B cell (primary cell): ENCODE measurements around the gene GGT6. TPM values are rescaled to one million over a fixed set of nuclear protein-coding genes. Genes with fewer than 3 reads are reported as not detected.

Source experiments
- ATAC-seq: fragments of 200-7000 bp; cut with Tn5 transposase; one replicate; pipeline ENCODE4 v1.10.0; 2021; ENCODE audit warnings: low read depth, mild to moderate bottlenecking, moderate number of reproducible peaks, moderate library complexity
- CTCF ChIA-PET: fragments of 350-600 bp; sonication (Branson Sonifier 250); formaldehyde crosslinking; loops from one replicate; lab custom pipeline; 2021; ENCODE audit warnings: antibody characterized with exemption, inconsistent platforms; lab: Charles Lee
- POLR2A ChIA-PET: fragments of 350-600 bp; sonication (Branson Sonifier 250); formaldehyde crosslinking; loops from one replicate; lab custom pipeline; 2021; ENCODE audit warnings: antibody characterized with exemption; lab: Charles Lee
- DNase-seq: peaks from one replicate; pipeline ENCODE4 v3.0.0; 2013
- H2AFZ ChIP-seq: 2 replicates; pipeline ENCODE4 v1.6.1; 2012; ENCODE audit warnings: mild to moderate bottlenecking, low read depth, low read length; ENCODE audit not compliant: insufficient read depth, poor library complexity, severe bottlenecking
- H3K27ac ChIP-seq, 2 donors: 1 replicate in 1 of 2; 2 replicates in 1 of 2; pipeline ENCODE4 v1.5.1; 2012 to 2013; ENCODE audit warnings: low read length in 2 of 2, mild to moderate bottlenecking in 2 of 2, moderate library complexity in 1 of 2
- H3K27me3 ChIP-seq, 4 experiments: fragments of 200-600 bp in 1 of 4; sonication (generic) in 1 of 4; replicated peaks in 1 of 4; 1 replicate in 2 of 4; 2 replicates in 2 of 4; pipeline versions ENCODE4 v1.6.1 to v1.7.0; 2013 to 2016; ENCODE audit warnings: low read length in 3 of 4, mild to moderate bottlenecking in 2 of 4, mixed read lengths in 1 of 4, moderate library complexity in 1 of 4; ENCODE audit not compliant: insufficient read depth in 4 of 4, control insufficient read depth in 3 of 4; ENCODE audit errors: control extremely low read depth in 1 of 4
- H3K36me3 ChIP-seq, 2 experiments: replicated peaks in 1 of 2; 1 replicate in 1 of 2; 2 replicates in 1 of 2; pipeline versions ENCODE4 v1.6.1 to v1.7.1; 2013; ENCODE audit warnings: low read length in 1 of 2; ENCODE audit not compliant: insufficient read depth in 2 of 2, control insufficient read depth in 1 of 2; ENCODE audit errors: control extremely low read depth in 1 of 2, extremely low read depth in 1 of 2
- H3K4me1 ChIP-seq, 2 donors: fragments of 200-600 bp in 1 of 2; sonication (generic) in 1 of 2; 1 replicate in 1 of 2; 2 replicates in 1 of 2; pipeline versions ENCODE4 v1.5.1 to v1.6.1; 2013 to 2017; ENCODE audit warnings: low read length in 2 of 2; ENCODE audit not compliant: control insufficient read depth in 2 of 2, insufficient read depth in 2 of 2
- H3K4me2 ChIP-seq: replicated peaks from 2 replicates; pipeline ENCODE3; 2012; ENCODE audit warnings: mild to moderate bottlenecking, low read depth, low read length; ENCODE audit not compliant: poor library complexity, severe bottlenecking
- H3K4me3 ChIP-seq, 5 experiments: fragments of 200-600 bp in 1 of 5; sonication (generic) in 1 of 5; 1 replicate in 3 of 5; 2 replicates in 2 of 5; pipeline versions ENCODE4 v1.5.1 to v1.7.0; 2011 to 2016; ENCODE audit warnings: low read length in 4 of 5, mild to moderate bottlenecking in 4 of 5, low read depth in 2 of 5, control low read depth in 1 of 5, moderate library complexity in 1 of 5; ENCODE audit not compliant: insufficient read depth in 1 of 5; ENCODE audit errors: control extremely low read depth in 1 of 5, extremely low read depth in 1 of 5
- H3K79me2 ChIP-seq: fragments of 200-600 bp; sonication (generic); one replicate; pipeline ENCODE4 v1.6.0; 2016; ENCODE audit warnings: low read length; ENCODE audit not compliant: control insufficient read depth, insufficient read depth
- H3K9ac ChIP-seq: fragments of 200-600 bp; sonication (generic); 2 replicates; pipeline ENCODE4 v1.6.1; 2017; ENCODE audit warnings: mild to moderate bottlenecking, low read length, moderate library complexity
- H3K9me3 ChIP-seq, 3 donors: one replicate each; pipeline versions ENCODE4 v1.6.1 to v1.7.1; 2013; ENCODE audit warnings: low read length in 2 of 3; ENCODE audit not compliant: control insufficient read depth in 2 of 3, insufficient read depth in 1 of 3; ENCODE audit errors: control extremely low read depth in 1 of 3
- H4K20me1 ChIP-seq: 2 replicates; pipeline ENCODE4 v1.6.0; 2012; ENCODE audit warnings: mild to moderate bottlenecking, low read length; ENCODE audit not compliant: insufficient read depth, control insufficient read depth, poor library complexity, severe bottlenecking
- H3K27ac Mint-ChIP-seq: one replicate; pipeline ENCODE4 v1.8.0; 2021; ENCODE audit warnings: mixed read lengths
- H3K27me3 Mint-ChIP-seq: one replicate; pipeline ENCODE4 v1.8.0; 2021; ENCODE audit warnings: mixed read lengths
- H3K4me1 Mint-ChIP-seq: one replicate; pipeline ENCODE4 v1.8.0; 2021; ENCODE audit warnings: mixed read lengths
- H3K4me3 Mint-ChIP-seq: one replicate; pipeline ENCODE4 v1.8.0; 2021; ENCODE audit warnings: mixed read lengths
- H3K9me3 Mint-ChIP-seq: one replicate; pipeline ENCODE4 v1.8.0; 2022; ENCODE audit warnings: mixed read lengths; ENCODE audit not compliant: insufficient read depth
- EZH2 ChIP-seq: IDR thresholded peaks from 2 replicates; pipeline ENCODE4 v1.6.1; 2012; ENCODE audit warnings: borderline replicate concordance, low read depth, mild to moderate bottlenecking, moderate library complexity, low read length; ENCODE audit not compliant: insufficient read depth, poor library complexity, severe bottlenecking
- WGBS: methylation state at CpG from one replicate; pipeline ENCODE4 v1.1.5; 2013; ENCODE audit warnings: missing lambda C conversion rate; ENCODE audit not compliant: insufficient coverage; 5-methylcytosine and 5-hydroxymethylcytosine counted together
- intact Hi-C: fragments of 100-400 bp; cut with micrococcal nuclease; formaldehyde crosslinking; loops from one replicate; pipeline ENCODE4 v1.10.0; 2022
- polyA plus RNA-seq: library from polyadenylated mRNA; depleted of rRNA; stranded (reverse); fragments of >200 nt; gene quantifications from 2 replicates; pipeline ENCODE4 v1.2.3, GENCODE V29; 2012
- total RNA-seq, 2 donors: library from RNA; stranded (reverse); fragments of 120-200 nt in 1 of 2; gene quantifications; 1 replicate in 1 of 2; 2 replicates in 1 of 2; pipeline versions ENCODE4 v1.2.3 to v1.2.4, GENCODE V29; 2013 to 2022
- TF ChIP-seq, protein P1 (sequence below): fragments of 200-600 bp; IDR thresholded peaks from one replicate; pipeline ENCODE4 v1.8.0; 2022; ENCODE audit warnings: antibody characterized with exemption, mild to moderate bottlenecking

Gene GGT6
- total and polyA plus RNA-seq, 2 donors (not counting 1 experiment from before 2014, with no cell fraction given) = not detected

DNA sequence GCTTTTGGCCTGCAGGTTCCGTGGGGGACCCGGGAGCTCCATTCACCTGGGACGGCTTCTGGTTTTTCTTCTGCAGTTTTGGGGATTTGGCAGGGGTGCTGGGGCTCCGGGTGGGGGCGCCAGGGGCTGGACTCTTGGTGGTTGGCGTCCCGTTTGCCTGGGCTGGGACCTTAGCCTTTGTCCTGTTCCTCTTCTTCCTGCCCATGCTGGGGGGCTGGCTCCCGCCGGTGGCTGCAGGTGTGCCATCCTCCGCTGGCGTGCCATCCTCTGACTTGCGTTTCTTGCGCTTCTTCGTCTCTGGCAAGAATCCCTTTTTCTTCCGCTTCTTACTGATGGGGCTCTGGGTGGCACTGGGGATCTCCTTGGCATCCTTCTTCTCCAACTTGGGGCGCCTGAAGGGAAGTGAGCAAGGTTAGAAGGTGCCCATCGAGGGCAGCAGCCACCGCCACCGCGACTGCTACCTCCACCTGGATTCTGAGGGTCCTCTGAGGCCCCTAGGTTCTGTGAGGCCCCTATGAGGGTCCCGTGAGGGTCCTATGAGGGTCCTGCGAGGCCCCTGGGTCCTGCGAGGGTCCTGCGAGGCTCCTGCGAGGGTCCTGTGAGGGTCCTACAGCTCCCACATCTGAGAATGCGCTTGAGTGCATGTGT lies 20.7 kb downstream of the GGT6 start:
- DNase-seq (no peak), ATAC-seq (no peak)
- H3K9me3 ChIP-seq = no peaks in the 10 kb centered on the region
- Mint-ChIP-seq H3K4me3 (no peak overlapping the region), H3K9me3 (no peaks in the 10 kb centered on the region), H3K4me1 (peaks cover 2% of the 10 kb centered on the region), H3K27me3 (no peaks in the 10 kb centered on the region), H3K27ac (no peak overlapping the region)
- POLR2A ChIA-PET = no interaction called here
- peaks cover 0 to 48% of the 10 kb centered on the region in 2 experiments for H3K36me3 ChIP-seq
- intact Hi-C loops = no loop called here
- TF ChIP-seq EZH2 = no peak
- TF ChIP-seq, protein P1, sequence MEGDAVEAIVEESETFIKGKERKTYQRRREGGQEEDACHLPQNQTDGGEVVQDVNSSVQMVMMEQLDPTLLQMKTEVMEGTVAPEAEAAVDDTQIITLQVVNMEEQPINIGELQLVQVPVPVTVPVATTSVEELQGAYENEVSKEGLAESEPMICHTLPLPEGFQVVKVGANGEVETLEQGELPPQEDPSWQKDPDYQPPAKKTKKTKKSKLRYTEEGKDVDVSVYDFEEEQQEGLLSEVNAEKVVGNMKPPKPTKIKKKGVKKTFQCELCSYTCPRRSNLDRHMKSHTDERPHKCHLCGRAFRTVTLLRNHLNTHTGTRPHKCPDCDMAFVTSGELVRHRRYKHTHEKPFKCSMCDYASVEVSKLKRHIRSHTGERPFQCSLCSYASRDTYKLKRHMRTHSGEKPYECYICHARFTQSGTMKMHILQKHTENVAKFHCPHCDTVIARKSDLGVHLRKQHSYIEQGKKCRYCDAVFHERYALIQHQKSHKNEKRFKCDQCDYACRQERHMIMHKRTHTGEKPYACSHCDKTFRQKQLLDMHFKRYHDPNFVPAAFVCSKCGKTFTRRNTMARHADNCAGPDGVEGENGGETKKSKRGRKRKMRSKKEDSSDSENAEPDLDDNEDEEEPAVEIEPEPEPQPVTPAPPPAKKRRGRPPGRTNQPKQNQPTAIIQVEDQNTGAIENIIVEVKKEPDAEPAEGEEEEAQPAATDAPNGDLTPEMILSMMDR = no peak
- no peak overlapping the region for H3K27ac ChIP-seq
- no peaks in the 10 kb centered on the region for H3K79me2 ChIP-seq
- peaks cover 0 to 3% of the 10 kb centered on the region in 2 donors for H3K4me1 ChIP-seq
- H3K9ac ChIP-seq = no peak overlapping the region
- H3K27me3 ChIP-seq = no peaks in the 10 kb centered on the region
- no peak overlapping the region for H3K4me3 ChIP-seq
- no peak overlapping the region for H3K4me2 ChIP-seq
- no peaks in the 10 kb centered on the region for H4K20me1 ChIP-seq
- 95% methylated on average over 20 of the region's 26 CpGs for WGBS
- H2AFZ ChIP-seq = no peak overlapping the region
- CTCF ChIA-PET = interaction anchor here (1.3 kb wide), 1 partner anchor 123 kb away, joined by 3 read pairs; no protein-coding TSS in a partner anchor

DNA sequence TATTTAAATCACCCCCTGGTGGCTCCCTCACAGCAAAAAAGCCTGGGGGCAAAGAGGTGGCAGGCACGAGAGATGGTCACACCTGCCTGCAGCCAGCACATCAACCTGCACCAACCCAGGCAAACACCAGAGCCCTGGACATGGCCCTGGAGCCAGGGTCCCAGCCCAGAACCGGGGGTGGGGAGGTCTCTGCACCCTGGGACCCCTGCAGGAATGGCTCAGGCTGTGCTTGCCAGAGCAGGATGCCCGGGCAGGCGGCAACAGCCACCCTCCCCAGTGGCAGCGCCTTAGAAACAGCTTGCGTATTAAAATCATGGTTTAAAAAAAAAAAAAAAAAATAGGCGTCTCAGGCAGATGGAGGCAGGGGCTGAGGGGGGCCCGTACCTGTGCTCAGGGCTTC lies 21.4 kb downstream of the GGT6 start:
- no peak overlapping the region for H3K4me3 Mint-ChIP-seq
- Histone ChIP-seq H3K9me3 (no peaks in the 10 kb centered on the region), H3K79me2 (no peaks in the 10 kb centered on the region), H3K4me1 (peaks cover 0 to 3% of the 10 kb centered on the region in 2 donors), H3K27ac (no peak overlapping the region), H3K4me2 (no peak overlapping the region), H3K9ac (no peak overlapping the region), H3K36me3 (peaks cover 0 to 45% of the 10 kb centered on the region in 2 experiments), H3K4me3 (no peak overlapping the region), H2AFZ (no peak overlapping the region), H4K20me1 (no peaks in the 10 kb centered on the region), H3K27me3 (no peaks in the 10 kb centered on the region)
- ChIA-PET CTCF (interaction anchor here (1.0 kb wide), 1 partner anchor 120 kb away, joined by 4 read pairs; no protein-coding TSS in a partner anchor), POLR2A (no interaction called here)
- peaks cover 2% of the 10 kb centered on the region for H3K4me1 Mint-ChIP-seq
- H3K27ac Mint-ChIP-seq = no peak overlapping the region
- no peaks in the 10 kb centered on the region for H3K27me3 Mint-ChIP-seq
- ATAC-seq (no peak), DNase-seq (no peak)
- TF ChIP-seq EZH2 = no peak
- TF ChIP-seq, protein P1 = no peak
- 91% methylated on average over 7 of the region's 8 CpGs for WGBS
- no peaks in the 10 kb centered on the region for H3K9me3 Mint-ChIP-seq
- intact Hi-C loops = no loop called here
